ENCODE measurements around the gene SOX3.

DNA sequence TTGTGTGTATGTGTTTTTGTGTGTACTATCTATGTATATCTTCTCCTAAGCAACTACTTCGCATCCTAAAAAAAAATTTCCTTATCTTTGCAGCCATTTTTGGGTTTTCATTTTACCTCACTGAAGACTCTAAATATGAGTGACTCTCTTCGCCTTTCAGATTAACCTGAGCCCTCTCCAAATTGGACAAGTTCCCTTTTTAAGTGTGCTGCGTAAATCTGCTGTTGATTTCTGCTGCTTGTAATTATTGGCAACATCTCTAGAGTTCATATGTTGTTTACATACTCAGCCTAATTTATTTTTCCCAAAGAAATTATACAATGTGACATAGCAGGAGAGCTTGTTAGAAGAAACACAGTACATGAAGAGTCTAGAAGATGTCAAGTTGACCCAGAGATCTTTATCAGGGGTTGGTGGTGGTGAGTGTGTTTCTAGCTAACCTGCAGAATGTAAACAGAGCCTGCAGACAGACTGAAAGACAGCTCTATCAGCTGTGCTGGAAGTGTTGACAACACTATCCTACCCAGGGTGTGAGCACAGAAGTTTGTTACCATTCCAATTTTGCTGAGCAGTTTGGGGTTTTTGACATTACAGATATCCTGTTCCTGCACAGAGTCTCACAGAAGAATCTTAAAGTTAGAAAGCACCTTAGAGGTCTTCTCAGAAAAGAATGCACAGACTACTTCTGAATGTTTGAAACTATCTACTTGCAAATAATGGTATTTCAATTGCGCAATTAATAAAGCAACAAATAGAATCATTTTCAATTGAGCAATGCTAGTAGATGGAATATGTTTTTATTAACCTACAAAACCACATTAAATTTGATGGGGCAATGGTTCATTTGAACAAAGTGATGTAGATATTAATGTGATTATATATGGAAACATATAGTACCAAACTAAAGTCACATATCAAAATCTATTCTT is 12.5 kb downstream of the SOX3 start:
- TF ChIP-seq, protein P1, sequence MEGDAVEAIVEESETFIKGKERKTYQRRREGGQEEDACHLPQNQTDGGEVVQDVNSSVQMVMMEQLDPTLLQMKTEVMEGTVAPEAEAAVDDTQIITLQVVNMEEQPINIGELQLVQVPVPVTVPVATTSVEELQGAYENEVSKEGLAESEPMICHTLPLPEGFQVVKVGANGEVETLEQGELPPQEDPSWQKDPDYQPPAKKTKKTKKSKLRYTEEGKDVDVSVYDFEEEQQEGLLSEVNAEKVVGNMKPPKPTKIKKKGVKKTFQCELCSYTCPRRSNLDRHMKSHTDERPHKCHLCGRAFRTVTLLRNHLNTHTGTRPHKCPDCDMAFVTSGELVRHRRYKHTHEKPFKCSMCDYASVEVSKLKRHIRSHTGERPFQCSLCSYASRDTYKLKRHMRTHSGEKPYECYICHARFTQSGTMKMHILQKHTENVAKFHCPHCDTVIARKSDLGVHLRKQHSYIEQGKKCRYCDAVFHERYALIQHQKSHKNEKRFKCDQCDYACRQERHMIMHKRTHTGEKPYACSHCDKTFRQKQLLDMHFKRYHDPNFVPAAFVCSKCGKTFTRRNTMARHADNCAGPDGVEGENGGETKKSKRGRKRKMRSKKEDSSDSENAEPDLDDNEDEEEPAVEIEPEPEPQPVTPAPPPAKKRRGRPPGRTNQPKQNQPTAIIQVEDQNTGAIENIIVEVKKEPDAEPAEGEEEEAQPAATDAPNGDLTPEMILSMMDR (IDR thresholded peaks at IDR 0.05; ENCODE audit: low read depth, low read length, missing input control): no peak
- TF ChIP-seq MAX (IDR thresholded peaks at IDR 0.05) (no peak), SP1 (IDR thresholded peaks at IDR 0.05) (no peak), TAF1 (conservative IDR thresholded peaks at IDR 0.05) (no peak), JUND (IDR thresholded peaks at IDR 0.05) (no peak)
